NK-92 (cell line): ENCODE measurements around the gene NMBR.
"Not testable (repeated sequence)": the region's sequence is repeated elsewhere in the genome, so short reads cannot be mapped to it uniquely, and the experiment has no call there.

Source experiments
- DNase-seq: peaks from one replicate; lab custom pipeline; 2025; ENCODE audit not compliant: unreplicated experiment; lab: John Stamatoyannopoulos, UW

Gene NMBR

DNA sequence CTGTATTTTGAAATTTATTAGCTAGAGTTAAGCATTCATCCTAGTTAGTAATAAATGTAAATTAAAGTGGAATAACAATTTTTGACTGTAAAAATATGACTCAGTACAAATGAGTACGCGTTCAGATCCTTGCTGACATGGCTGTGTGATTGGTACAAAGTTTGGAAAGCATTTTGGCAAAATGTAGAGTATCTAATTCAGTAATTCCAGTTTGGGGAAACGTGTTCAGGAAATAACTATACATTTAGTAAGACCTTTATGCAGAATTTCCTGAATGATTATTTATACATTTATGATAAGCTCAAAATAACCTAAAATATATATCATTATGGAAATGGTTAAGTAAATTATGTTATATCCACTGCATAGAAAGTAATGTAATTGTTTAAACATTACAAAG, 8.2 kb upstream of the NMBR start:
- no peak for DNase-seq

DNA sequence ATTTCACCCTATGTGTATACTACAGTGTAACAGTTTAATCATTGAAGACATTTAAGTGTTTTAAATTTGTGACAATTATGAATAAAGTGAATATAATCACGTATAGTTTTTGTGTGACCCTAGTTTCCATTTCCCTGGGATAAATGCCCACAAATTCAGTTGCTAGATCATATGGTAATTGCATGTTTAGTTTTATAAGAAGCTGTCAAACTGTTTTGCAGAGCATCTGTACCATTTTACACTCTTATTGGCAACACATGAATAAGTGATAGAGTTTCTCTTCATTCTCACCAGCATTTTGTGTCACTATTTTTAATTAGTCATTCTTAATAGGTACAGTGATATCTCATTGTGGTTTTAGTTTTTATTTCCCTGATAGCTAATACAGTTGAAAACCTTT, 7.4 kb upstream of the NMBR start:
- DNase-seq = no peak

DNA sequence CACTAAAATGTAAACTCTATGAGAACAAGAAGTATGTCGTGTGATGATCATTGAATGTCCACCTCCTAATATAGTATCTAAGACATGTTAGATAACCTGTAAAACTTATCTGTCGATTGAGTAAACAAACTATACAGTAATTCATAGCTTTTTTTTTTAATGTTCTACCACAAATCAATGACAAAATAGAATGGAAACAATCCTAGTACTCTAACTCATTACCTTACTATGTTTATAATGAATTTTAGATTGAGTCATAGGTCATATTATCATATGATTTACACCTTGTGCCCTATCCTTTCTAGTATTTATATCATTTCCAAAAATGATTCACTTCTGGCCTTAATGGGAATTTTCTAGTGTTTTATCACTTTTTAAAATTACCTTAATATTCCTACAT, 6.3 kb upstream of the NMBR start:
- no peak for DNase-seq

DNA sequence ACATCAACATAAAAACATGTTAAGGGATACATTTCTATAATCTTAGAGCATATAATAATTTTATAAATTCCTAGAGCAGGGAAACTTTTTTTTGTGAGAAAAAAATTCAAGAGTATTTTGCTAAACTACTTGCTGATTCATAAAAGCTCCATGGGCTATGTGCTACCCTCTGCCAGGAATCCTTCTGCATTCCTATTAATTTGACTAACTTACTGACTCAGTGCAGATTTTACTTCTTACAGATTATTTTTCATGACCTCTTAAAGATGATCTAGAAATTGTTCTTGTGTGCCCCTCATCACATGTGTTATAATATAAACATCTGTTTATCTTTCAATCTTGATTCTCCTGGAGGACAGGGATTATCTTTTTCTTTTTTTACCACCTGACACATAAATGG, 5.8 kb upstream of the NMBR start:
- DNase-seq = no peak

DNA sequence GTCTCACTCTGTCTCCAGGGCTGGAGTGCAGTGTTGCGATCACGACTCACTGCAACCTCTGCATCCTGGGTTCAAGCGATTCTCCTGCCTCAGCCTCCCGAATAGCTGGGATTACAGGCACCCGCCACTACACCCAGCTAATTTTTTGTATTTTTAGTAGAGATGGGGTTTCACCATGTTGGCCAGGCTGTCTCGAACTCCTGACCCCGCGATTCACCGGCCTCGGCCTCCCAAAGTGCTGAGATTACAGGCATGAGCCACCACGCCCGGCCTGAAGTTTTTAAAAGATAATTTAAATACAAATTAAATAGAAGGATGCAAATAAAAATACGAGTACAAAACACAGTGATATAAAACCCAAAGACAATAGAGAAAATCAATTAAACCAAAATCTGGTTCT, 5.4 kb downstream of the NMBR start:
- DNase-seq = not testable (repeated sequence)

DNA sequence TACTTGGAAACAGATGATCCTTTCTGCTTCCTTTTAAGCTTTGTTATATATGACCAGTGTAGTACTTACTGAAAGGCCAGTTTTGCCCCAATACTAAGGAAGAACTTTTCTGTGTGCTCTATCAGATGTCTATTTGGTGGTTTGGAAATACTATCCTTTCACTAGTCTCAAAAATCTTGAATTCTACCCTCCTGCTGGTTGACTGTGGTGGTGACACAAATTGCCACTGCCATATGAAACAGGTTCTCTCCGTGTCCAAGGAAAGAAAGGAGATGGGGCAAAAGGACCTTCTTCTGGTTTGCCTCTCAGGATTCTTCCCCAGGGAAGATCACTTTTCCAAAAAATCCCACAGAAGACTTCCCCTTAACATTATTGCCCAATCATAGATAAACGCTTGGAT, 8.0 kb downstream of the NMBR start:
- DNase-seq = no peak

DNA sequence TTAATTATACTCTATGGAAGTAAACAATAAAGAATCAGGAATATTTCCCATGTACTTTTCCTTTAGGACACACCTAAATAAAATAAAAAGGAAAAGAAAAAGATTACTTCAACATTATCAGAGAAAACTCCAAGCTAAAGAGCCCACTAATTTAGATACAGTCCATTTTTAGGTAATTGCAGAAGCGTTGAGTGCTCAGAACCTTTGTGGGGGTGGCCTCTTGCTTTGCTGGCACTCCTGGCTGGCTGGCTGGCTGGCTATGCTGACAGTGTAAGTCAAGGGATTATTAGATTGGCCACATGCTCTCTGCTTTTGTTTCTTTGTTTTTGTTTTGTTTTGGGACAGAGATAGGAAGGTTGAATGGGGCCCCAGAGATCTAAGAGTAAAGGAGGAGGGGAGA, 14.3 kb downstream of the NMBR start, which contains the start of gene GJE1:
GJE1 (plus strand) TSS at position 301 of the 400 bp plus-strand sequence. CDS start 234 bp downstream, outside the sequence.
- no peak for DNase-seq

DNA sequence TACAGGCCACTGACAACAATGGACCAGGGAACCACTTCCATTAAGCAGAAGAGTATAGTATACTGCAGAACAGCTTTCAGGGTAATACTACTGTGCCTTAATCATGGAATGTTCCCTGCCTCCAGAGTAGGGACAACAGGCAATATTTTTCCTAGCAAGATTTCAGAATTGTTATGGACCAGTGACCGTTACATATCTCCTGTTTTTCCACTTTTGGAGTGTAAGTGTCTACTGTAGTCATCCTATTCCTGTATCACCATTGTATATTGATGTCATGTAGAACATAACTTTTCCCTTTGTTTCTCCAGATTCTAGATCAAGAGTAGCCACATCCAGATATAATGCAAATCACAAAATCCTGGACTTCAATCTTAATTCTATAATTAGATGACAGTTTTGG, 16.1 kb downstream of the NMBR start:
- no peak for DNase-seq

DNA sequence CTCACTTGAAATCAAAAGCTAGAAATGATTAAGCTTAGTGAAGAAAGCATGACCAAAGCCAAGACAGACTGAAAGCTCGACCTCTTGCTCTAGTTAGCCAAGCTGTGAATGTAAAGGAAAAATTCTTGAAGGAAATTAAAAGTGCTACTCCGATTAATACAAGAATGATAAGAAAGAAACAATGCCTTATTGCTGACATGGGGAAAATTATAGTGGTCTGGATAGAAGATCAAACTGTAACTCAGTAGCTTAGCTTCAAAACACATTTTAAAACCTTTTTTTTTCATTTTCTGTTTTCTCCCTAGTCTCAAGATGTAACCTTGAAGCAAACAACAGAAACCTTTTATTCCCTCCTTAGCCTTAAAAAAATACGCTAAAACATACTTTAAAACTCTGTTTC, 25.6 kb downstream of the NMBR start:
- DNase-seq = no peak

DNA sequence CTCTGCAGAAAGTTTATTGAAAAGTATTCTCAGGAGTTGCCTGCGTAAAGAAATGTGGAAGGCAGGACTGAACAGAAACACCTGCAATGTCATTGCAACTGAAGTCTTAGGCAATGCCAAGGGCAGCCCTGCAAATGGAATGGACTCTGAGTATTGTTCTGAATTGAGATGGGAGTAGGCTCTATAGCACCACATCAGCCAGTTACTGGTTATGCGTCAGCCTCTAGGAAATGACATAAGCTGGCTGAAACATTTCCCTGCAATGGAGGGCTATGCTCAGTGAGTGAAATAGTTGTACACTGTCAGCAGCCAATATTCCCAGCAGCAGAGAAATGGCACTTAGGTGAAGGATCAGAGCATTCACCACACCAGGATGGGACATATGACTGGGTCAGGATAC, 28.0 kb downstream of the NMBR start:
- no peak for DNase-seq

DNA sequence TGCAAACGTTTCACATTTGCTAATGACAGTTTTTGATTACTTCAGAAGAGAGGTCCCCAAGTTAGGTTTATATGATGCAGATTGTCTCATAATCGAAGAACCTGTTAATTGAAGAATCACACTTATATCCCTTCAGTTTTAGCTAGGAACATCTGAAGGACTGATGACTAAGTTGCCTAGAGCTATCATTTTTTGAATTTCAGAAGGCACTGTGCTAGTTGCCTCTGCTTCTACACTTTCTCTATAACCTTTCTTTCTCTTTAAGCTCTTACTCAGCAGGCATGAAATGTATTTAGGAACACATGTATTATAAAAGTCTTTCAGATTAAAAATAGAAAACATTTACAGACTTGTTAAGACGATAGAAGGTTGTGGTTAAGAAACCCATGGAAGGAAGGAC, 28.6 kb downstream of the NMBR start:
- DNase-seq = no peak

DNA sequence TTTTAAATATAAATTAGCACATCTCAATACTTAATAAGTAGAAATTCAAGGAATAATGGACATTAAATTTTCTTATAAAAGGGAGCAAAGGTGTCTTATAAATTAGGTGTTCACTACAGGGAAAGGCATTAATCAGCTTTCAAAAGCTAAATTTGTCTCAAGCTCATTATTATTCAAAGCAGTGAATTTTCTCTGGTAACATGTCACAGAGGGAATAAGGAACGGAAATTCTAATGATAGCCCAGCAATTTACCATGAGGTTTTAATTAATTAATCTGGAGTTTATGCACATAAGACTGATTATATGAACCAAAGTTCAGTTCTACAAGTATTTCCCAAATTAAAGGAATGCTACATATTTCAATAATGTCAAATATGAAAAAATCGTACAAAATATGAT, 29.6 kb downstream of the NMBR start:
- no peak for DNase-seq

DNA sequence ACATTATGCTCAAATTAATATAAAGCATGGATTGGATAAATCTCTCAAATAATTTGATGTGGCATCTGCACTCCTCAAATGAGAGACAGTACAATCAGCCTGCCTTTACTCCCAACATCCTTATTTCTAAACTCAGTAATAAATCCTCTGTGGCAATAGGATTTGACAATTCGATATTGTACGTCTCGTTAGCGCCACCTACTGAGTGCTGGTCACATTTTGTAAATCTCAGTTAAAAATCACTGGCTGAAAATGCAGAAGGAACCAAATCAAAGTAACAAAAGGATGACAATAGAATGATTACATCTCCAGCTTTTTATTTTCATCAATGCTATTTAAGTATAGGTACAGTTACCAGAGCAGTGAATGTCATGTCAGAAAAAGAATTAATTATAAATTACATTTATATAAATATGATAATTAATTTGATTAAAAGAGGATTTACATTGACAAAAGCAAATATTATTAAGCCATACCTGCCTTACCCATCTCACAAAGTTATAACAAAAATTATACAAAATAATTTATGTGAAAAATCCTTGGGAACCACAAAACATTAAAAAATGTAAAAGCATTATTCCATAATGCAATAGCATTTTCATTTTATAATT, 34.4 kb downstream of the NMBR start:
- no peak for DNase-seq

DNA sequence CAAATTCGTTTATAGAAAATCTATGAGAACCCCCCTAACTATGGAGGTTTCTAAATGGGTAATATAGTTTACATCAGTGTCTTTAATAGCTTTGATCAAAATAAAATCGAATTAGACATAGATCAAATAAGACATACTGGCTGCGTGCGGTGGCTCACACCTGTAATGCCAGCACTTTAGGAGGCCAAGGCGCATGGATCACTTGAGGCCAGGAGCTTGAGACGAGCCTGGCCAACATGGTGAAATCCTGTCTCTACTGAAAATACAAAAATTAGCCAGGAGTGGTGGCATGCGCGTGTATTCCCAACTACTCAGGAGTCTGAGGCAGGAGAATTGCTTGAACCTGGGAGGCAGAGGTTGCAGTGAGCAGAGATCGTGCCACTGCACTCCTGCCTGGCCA, 36.1 kb downstream of the NMBR start:
- not testable (repeated sequence) for DNase-seq

DNA sequence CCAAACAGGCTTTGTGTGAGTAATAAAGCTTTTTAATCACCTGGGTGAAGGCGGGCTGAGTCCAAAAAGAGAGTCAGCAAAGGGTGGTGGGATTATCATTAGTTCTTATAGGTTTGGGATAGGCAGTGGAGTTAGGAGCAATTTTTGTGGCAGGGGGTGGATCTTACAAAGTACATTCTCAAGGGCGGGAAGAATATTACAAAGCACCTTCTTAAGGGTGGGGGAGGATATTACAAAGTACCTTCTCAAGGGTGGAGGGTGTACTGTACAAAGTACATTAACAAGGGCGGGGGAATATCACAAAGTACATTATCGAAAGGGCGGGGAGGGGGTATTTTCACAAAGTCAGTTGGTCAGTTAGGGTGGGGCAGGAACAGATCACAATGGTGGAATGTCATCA, 42.1 kb downstream of the NMBR start:
- DNase-seq = not testable (repeated sequence)

DNA sequence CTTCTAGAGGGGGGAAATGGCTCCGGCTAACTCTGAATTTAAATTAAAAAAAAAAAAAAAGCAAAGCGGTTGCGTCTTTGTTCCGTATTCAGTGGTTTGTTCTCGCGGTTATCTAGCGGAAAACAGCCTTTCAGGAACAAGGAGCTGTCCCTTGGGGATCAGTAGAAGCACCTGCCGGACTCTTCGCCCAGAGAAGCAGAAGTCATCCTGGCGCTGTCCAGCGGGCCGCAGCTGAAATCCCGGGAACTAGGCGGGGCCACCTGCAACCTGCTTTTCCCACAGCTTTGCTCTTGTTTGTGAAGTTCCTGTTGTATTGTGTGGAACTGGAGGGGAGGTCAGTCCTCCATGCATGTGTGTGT, 58.1 kb downstream of the NMBR start:
- DNase-seq = no peak

DNA sequence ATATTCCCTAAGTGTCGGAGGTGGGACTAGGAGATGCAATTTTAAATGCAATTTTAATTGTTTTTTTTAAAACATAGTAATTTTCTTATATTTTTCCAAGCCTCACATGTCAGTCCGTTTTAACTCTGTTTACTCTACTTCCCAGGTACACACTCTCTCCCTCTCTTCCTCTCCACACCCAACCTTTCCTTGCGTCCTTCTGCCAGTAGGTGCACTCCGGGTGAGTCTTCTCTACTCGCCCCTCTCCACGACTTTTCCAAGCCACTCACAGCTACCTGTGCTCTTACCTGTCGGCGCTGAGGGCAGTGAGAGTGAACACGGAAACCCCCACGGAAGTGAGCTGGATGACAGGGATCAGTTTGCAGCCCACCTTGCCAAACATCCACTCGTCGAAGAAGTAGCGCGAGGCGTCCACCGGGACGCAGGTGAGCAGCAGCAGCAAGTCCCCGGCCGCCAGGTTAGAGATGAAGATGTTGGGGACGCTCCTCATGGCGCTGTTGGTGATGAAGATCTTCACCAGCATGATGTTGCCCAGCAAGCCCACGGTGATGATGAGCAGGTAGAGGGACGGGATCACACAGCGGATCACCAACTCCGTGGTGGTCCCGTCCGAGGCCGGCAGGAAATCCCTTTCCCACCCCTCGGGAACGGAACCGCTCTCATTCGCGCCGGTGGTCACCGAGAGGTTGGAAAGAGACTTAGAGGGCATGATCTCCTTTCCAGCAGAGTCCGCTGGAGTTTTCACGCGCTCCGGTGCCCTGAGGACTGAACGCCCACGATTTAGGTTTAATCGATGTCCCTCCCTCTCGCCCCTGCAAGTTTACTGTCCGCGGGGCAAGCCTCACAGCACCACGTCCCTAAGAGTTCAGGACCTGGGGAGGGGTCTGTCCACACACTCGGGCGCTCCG, 58.7 kb downstream of the NMBR start:
- no peak for DNase-seq

DNA sequence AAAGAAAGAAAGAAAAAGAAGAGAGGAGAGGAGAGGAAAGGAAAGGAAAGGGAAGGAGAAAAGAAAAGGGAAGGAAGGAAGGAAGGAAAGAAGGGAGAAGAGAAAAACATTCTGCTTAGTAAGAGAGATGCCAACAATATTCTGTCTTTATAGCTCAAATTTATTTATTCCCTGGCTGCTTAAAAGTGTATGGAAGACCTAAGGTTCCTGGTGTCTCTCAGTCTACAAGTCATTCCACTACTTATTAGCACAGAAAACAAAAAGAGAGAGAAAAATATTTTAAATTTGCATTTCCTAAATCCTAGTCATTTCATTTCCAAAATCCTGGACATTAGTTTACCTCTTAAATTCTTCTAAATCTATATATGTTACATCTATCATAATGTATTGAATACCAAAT, 67.8 kb downstream of the NMBR start:
- no peak for DNase-seq

DNA sequence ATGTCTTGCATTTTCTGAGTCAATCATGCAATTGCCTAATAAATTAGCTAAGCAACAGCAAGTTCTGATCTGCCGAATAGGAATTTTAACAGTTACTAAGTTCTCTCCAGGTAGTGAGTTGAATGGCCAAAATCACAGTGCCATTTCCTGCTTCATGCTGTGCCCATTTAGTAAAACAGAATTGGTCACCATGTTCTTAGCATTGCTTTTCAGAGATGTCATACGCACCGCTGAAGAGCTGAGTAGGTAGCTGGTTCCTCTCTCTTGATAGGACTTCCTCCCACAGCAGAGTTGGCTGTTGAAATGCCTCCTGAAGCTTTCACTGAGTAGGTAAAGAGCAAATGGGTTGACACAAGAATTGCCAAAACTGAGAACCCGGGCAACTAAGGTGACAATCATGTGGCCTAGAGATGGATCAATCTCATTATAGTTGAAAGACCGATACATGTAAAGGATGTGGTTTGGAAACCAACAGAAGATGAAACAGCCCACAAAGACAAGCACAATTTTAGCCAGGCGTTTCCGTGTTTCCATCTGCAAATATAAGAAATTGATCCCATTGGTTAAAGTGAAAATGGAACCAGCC, 71.3 kb downstream of the NMBR start:
- no peak for DNase-seq

DNA sequence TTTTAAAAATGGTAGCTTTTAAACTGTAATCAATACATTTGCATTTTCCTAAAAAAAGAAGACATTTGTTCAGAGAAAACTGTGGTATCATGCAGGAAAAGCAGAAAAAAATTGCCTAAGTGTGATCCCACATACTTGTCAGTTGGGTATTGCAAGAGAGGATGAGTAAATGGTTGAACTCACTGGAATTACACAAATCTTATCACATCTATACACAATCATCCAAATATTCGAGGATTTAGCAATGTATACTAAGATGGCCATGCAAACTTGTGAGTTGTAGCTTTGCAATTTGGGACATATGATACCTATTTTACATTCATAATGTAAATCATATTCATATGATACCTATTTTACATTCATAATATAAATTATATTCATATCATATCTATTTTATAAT, 72.4 kb downstream of the NMBR start:
- DNase-seq = no peak

DNA sequence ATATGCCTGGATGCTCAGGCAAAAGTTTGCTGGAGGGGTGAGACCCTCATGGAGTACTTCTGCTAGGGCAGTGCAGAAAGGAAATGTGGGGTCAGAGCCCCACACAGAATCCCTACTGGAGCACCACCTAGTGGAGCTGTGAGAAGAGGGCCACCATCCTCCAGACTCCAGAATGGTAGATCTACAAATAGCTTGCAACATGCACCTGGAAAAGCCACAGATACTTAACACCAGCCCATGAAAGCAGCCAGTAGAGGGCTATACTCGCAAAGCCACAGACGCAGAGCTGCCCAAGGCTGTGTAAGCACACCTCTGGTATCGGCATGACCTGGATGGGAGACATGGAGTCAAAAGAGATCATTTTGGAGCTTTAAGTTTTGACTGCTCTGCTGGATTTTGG, 74.9 kb downstream of the NMBR start:
- no peak for DNase-seq

DNA sequence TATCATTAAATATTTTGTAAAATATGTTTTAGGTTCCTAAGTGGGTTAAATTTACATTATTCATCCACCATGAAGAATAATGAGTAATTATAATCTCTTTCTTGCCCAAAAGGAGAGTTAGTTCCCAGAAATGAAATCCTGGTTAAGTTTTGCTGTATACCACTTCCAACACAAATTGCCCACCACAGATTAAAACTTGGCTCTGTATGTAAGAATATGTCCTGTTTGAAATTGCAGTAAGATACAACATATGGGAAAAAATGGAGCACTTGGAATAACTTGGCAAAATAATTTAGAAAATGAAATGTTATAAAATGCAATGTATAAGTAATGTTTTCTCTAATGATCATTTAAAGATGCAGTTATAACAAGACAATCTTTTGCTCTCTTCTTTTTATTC, 78.5 kb downstream of the NMBR start:
- DNase-seq = no peak
